Measurements from ENCODE around the gene MYBPC1.
"Not testable (repeated sequence)": the region's sequence is repeated elsewhere in the genome, so short reads cannot be mapped to it uniquely, and the experiment has no call there.

MYBPC1 gene

DNA sequence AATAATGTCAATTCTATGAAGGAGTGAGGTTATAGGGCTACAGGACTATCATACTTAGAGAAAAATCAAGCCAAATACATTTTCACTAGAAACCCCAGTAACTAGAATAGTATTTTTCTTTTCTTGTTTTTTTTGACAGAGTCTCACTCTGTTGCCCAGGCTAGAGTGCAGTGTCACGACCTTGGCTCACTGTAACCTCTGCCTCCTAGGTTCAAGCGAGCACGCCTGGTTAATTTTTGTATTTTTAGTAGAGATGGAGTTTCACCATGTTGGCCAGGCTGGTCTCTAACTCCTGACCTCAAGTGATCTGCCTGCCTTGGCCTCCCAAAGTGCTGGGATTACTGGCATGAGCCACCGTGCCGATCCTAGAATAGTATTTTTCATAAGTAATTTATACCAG, 139.7 kb downstream of the MYBPC1 start:
- not testable (repeated sequence) for DNase-seq (ENCODE audit: low read depth, low spot score)

Measured in activated naive CD8-positive, alpha-beta T cell treated with anti-CD3 and anti-CD28 coated beads, Interleukin-2, amount 50 U/mL, for 16 hours (primary cell).